Stimulated activated CD4-positive, alpha-beta T cell treated with anti-CD3 and anti-CD28 coated beads, Interleukin-1b, Interleukin-23, amount 100 ng/mL, for 24 hours (primary cell): ENCODE data around the gene KRT78.

ENCODE experiments used
- DNase-seq, 4 experiments: peaks; one replicate each; pipeline ENCODE4 v3.0.0-alpha.2; 2020; ENCODE audit warnings: low read depth in 4 of 4, low spot score in 1 of 4

KRT78 gene

GRCh38 chr12:52813885-52814709, 34.7 kb downstream of the KRT78 start, which contains the start of gene KRT4:
TSS of gene KRT4 (minus strand) at chr12:52814116. CDS start at chr12:52814058, 58 bp downstream.
- no peak for DNase-seq

GRCh38 chr12:52813203-52813819, 35.5 kb downstream of the KRT78 start:
- no peak for DNase-seq

- DNase-seq, result no peak
Observed at GRCh38 chr12:52812749-52813148, 36.0 kb downstream of the KRT78 start.

GRCh38 chr12:52812073-52812400, 36.8 kb downstream of the KRT78 start:
- DNase-seq, result no peak

- DNase-seq, result no peak
Observed at GRCh38 chr12:52811191-52812072, 37.4 kb downstream of the KRT78 start.

GRCh38 chr12:52810554-52810953, 38.2 kb downstream of the KRT78 start:
- DNase-seq, result no peak

- DNase-seq, result no peak
Observed at GRCh38 chr12:52809166-52809565, 39.6 kb downstream of the KRT78 start.

- DNase-seq, result no peak
Observed at GRCh38 chr12:52808573-52809160, 40.1 kb downstream of the KRT78 start.

- DNase-seq, result no peak
Observed at GRCh38 chr12:52807544-52808470, 41.0 kb downstream of the KRT78 start.

GRCh38 chr12:52806821-52807543, 41.8 kb downstream of the KRT78 start:
- no peak for DNase-seq

GRCh38 chr12:52806169-52806811, 42.5 kb downstream of the KRT78 start:
- DNase-seq, result no peak

GRCh38 chr12:52805739-52806138, 43.1 kb downstream of the KRT78 start:
- DNase-seq, result no peak

GRCh38 chr12:52805000-52805399, 43.8 kb downstream of the KRT78 start:
- DNase-seq, result no peak

GRCh38 chr12:52802442-52802841, 46.4 kb downstream of the KRT78 start:
- DNase-seq, result no peak

- DNase-seq, result no peak
Observed at GRCh38 chr12:52801773-52802172, 47.0 kb downstream of the KRT78 start.

- no peak for DNase-seq
Observed at GRCh38 chr12:52800259-52800917, 48.4 kb downstream of the KRT78 start.

GRCh38 chr12:52799505-52800211, 49.1 kb downstream of the KRT78 start:
- no peak for DNase-seq
